ENCODE measurements around the gene KIF19. TPM values are rescaled to one million over a fixed set of nuclear protein-coding genes. Genes with fewer than 3 reads are reported as not detected.
"Not testable (repeated sequence)": the region's sequence is repeated elsewhere in the genome, so short reads cannot be mapped to it uniquely, and the experiment has no call there.

KIF19 gene
- 1.7 and 2.2 TPM in 2 replicates for total RNA-seq
- long read RNA-seq, partial matches to known transcripts = 1 of 2 reads
- long read RNA-seq, other reads (novel, unspliced or antisense) = 0 of 2 reads

- Mint-ChIP-seq H3K27me3 (peaks cover 65% of the 10 kb centered on the region), H3K36me3 (ENCODE audit: insufficient read depth) (no peaks in the 10 kb centered on the region), H3K4me1 (ENCODE audit: low read depth) (peaks cover 8% of the 10 kb centered on the region), H3K4me3 (ENCODE audit: low read depth) (peak within 1 kb of the TSS; percentile 41), H3K27ac (no peak within 1 kb of the TSS), H3K9me3 (ENCODE audit: low read depth) (no peaks in the 10 kb centered on the region)
- peak; percentile 26 for DNase-seq (ENCODE audit: low spot score, unreplicated experiment)
- TF ChIP-seq, protein P1, sequence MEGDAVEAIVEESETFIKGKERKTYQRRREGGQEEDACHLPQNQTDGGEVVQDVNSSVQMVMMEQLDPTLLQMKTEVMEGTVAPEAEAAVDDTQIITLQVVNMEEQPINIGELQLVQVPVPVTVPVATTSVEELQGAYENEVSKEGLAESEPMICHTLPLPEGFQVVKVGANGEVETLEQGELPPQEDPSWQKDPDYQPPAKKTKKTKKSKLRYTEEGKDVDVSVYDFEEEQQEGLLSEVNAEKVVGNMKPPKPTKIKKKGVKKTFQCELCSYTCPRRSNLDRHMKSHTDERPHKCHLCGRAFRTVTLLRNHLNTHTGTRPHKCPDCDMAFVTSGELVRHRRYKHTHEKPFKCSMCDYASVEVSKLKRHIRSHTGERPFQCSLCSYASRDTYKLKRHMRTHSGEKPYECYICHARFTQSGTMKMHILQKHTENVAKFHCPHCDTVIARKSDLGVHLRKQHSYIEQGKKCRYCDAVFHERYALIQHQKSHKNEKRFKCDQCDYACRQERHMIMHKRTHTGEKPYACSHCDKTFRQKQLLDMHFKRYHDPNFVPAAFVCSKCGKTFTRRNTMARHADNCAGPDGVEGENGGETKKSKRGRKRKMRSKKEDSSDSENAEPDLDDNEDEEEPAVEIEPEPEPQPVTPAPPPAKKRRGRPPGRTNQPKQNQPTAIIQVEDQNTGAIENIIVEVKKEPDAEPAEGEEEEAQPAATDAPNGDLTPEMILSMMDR (IDR thresholded peaks at IDR 0.05; ENCODE audit: unreplicated experiment) = no peak
Observed at GRCh38 chr17:74325743-74326379, at the start of gene KIF19. Gene KIF19, plus strand, starts transcription at chr17:74326226. Its CDS starts 124 bp downstream, at chr17:74326350.

- H3K27ac Mint-ChIP-seq = no peak overlapping the region
- peaks cover 49% of the 10 kb centered on the region for H3K27me3 Mint-ChIP-seq
- TF ChIP-seq, protein P1 (IDR thresholded peaks at IDR 0.05; ENCODE audit: unreplicated experiment) = no peak
- no peak for DNase-seq (ENCODE audit: low spot score, unreplicated experiment)
- no peaks in the 10 kb centered on the region for H3K9me3 Mint-ChIP-seq (ENCODE audit: low read depth)
- H3K36me3 Mint-ChIP-seq (ENCODE audit: insufficient read depth) = no peaks in the 10 kb centered on the region
- peaks cover 3% of the 10 kb centered on the region for H3K4me1 Mint-ChIP-seq (ENCODE audit: low read depth)
- H3K4me3 Mint-ChIP-seq (ENCODE audit: low read depth) = no peak overlapping the region
Observed at GRCh38 chr17:74276541-74277009, 49.5 kb upstream of the KIF19 start.

GRCh38 chr17:74277935-74278334, 48.1 kb upstream of the KIF19 start:
- no peak for DNase-seq (ENCODE audit: low spot score, unreplicated experiment)
- Mint-ChIP-seq H3K36me3 (ENCODE audit: insufficient read depth) (no peaks in the 10 kb centered on the region), H3K4me1 (ENCODE audit: low read depth) (peaks cover 3% of the 10 kb centered on the region), H3K27ac (no peak overlapping the region), H3K9me3 (ENCODE audit: low read depth) (no peaks in the 10 kb centered on the region), H3K4me3 (ENCODE audit: low read depth) (no peak overlapping the region), H3K27me3 (peaks cover 40% of the 10 kb centered on the region)
- TF ChIP-seq, protein P1 (IDR thresholded peaks at IDR 0.05; ENCODE audit: unreplicated experiment) = no peak

DNA sequence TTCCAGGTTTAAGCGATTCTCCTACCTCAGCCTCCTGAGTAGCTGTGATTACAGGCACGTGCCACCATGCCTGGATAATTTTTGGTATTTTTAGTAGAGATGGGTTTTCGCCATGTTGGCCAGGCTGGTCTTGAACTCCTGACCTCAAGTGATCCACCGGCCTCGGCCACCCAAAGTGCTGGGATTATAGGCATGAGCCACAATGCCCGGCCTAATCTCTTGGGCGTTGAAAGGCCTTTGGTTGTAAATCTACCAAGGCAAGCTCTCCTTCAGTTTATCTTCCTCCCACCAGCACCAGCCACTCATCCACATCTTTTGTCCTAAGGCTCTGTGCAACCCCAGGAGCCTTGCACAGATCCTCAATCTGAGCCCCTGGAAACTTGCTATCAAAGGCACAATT, 46.4 kb upstream of the KIF19 start:
- not testable (repeated sequence) for H3K27ac Mint-ChIP-seq; H3K4me3 Mint-ChIP-seq (ENCODE audit: low read depth); H3K4me1 Mint-ChIP-seq (ENCODE audit: low read depth); H3K9me3 Mint-ChIP-seq (ENCODE audit: low read depth); H3K36me3 Mint-ChIP-seq (ENCODE audit: insufficient read depth); DNase-seq (ENCODE audit: low spot score, unreplicated experiment)
- peaks cover 23% of the 10 kb centered on the region for H3K27me3 Mint-ChIP-seq

GRCh38 chr17:74280093-74280513, 45.9 kb upstream of the KIF19 start:
- TF ChIP-seq, protein P1 (IDR thresholded peaks at IDR 0.05; ENCODE audit: unreplicated experiment) = no peak
- Mint-ChIP-seq H3K4me1 (ENCODE audit: low read depth) (peaks cover 2% of the 10 kb centered on the region), H3K9me3 (ENCODE audit: low read depth) (no peaks in the 10 kb centered on the region), H3K27ac (no peak overlapping the region), H3K36me3 (ENCODE audit: insufficient read depth) (no peaks in the 10 kb centered on the region), H3K27me3 (peaks cover 18% of the 10 kb centered on the region), H3K4me3 (ENCODE audit: low read depth) (no peak overlapping the region)
- DNase-seq (ENCODE audit: low spot score, unreplicated experiment) = no peak

- no peak for DNase-seq (ENCODE audit: low spot score, unreplicated experiment)
- Mint-ChIP-seq H3K9me3 (ENCODE audit: low read depth) (no peaks in the 10 kb centered on the region), H3K27ac (no peak overlapping the region), H3K36me3 (ENCODE audit: insufficient read depth) (no peaks in the 10 kb centered on the region), H3K4me3 (ENCODE audit: low read depth) (no peak overlapping the region), H3K27me3 (peaks cover 4% of the 10 kb centered on the region), H3K4me1 (ENCODE audit: low read depth) (peaks cover 2% of the 10 kb centered on the region)
- TF ChIP-seq, protein P1 (IDR thresholded peaks at IDR 0.05; ENCODE audit: unreplicated experiment) = no peak
Observed at GRCh38 chr17:74281799-74282198, 44.2 kb upstream of the KIF19 start.

DNA sequence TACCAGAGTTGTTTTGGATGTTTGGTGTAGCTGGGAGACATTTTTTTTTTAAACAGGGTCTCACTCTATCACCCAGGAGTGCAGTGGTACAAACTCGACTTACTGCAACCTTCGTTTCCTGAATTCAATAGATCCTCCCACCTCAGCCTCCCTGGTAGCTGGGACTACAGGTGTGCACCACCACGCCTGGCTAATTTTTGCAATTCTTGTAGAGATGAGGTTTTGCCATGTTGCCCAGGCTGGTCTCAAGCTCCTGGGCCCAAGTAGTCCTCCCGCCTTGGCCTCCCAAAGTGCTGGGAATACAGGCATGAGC, 43.8 kb upstream of the KIF19 start:
- H3K9me3 Mint-ChIP-seq (ENCODE audit: low read depth); H3K36me3 Mint-ChIP-seq (ENCODE audit: insufficient read depth); H3K4me1 Mint-ChIP-seq (ENCODE audit: low read depth); H3K4me3 Mint-ChIP-seq (ENCODE audit: low read depth); H3K27ac Mint-ChIP-seq; H3K27me3 Mint-ChIP-seq; DNase-seq (ENCODE audit: low spot score, unreplicated experiment): not testable (repeated sequence)

Measured in progenitor cell of endocrine pancreas (in vitro differentiated cells).